Fibroblast of lung (primary cell): Measurements from ENCODE around the gene BTBD16. TPM values are rescaled to one million over a fixed set of nuclear protein-coding genes. Genes with fewer than 3 reads are reported as not detected.

ENCODE experiments used
- DNase-seq, 2 donors: peaks; one replicate each; pipeline versions ENCODE4 v3.0.0 to v3.0.0-alpha.2; 2010; ENCODE audit warnings: low read depth in 2 of 2
- H2AFZ ChIP-seq: 2 replicates; pipeline ENCODE4 v1.5.1; 2012; ENCODE audit warnings: low read length, control low read depth, inconsistent platforms
- H3K27ac ChIP-seq: 2 replicates; pipeline ENCODE4 v1.5.1; 2011; ENCODE audit warnings: low read length, control low read depth; ENCODE audit not compliant: insufficient read depth
- H3K27me3 ChIP-seq: 2 replicates; pipeline ENCODE4 v1.5.1; 2011; ENCODE audit warnings: mild to moderate bottlenecking, low read length; ENCODE audit not compliant: control insufficient read depth, insufficient read depth
- H3K36me3 ChIP-seq: 2 replicates; pipeline ENCODE4 v1.5.1; 2011; ENCODE audit warnings: low read length; ENCODE audit not compliant: control insufficient read depth, insufficient read depth
- H3K4me1 ChIP-seq: 2 replicates; pipeline ENCODE4 v1.5.1; 2011; ENCODE audit warnings: low read length; ENCODE audit not compliant: control insufficient read depth, insufficient read depth; ENCODE audit errors: extremely low read depth
- H3K4me2 ChIP-seq: 2 replicates; pipeline ENCODE4 v1.5.1; 2011; ENCODE audit warnings: low read length, control low read depth; ENCODE audit not compliant: insufficient read depth; ENCODE audit errors: extremely low read depth
- H3K4me3 ChIP-seq, 4 experiments: fragments of 200-600 bp in 1 of 4; sonication (generic) in 1 of 4; replicated peaks in 1 of 4; 2 replicates each; pipeline ENCODE4 v1.5.1; 2011 to 2016; ENCODE audit warnings: low read length in 4 of 4, low read depth in 3 of 4, mild to moderate bottlenecking in 3 of 4, control low read depth in 2 of 4, inconsistent platforms in 1 of 4, mixed read lengths in 1 of 4; ENCODE audit not compliant: insufficient read depth in 1 of 4; ENCODE audit errors: control extremely low read depth in 1 of 4
- H3K79me2 ChIP-seq: 2 replicates; pipeline ENCODE4 v1.5.1; 2012; ENCODE audit warnings: mild to moderate bottlenecking, low read length, inconsistent platforms; ENCODE audit not compliant: control insufficient read depth, insufficient read depth
- H3K9ac ChIP-seq: 2 replicates; pipeline ENCODE4 v1.5.1; 2011; ENCODE audit warnings: mild to moderate bottlenecking, low read length, control low read depth; ENCODE audit not compliant: insufficient read depth
- H3K9me3 ChIP-seq: 2 replicates; pipeline ENCODE4 v1.5.1; 2012; ENCODE audit warnings: low read depth, low read length; ENCODE audit not compliant: control insufficient read depth, insufficient read depth
- H4K20me1 ChIP-seq: 2 replicates; pipeline ENCODE4 v1.5.1; 2011; ENCODE audit warnings: low read length; ENCODE audit not compliant: control insufficient read depth, insufficient read depth; ENCODE audit errors: extremely low read depth
- CTCF ChIP-seq, 2 donors: IDR thresholded peaks in 1 of 2; conservative IDR thresholded peaks in 1 of 2; 1 replicate in 1 of 2; 2 replicates in 1 of 2; pipeline ENCODE4 v1.5.1; 2011 to 2012; ENCODE audit warnings: low read length in 2 of 2, control low read depth in 1 of 2, inconsistent platforms in 1 of 2, low read depth in 1 of 2, mild to moderate bottlenecking in 1 of 2
- EZH2 ChIP-seq: IDR thresholded peaks from 2 replicates; pipeline ENCODE4 v1.5.1; 2012; ENCODE audit warnings: low read length, control low read depth, mild to moderate bottlenecking; ENCODE audit errors: missing control alignments
- polyA plus RNA-seq, 2 donors: library from polyadenylated mRNA; depleted of rRNA in 1 of 2; stranded (reverse) in 1 of 2; unstranded in 1 of 2; fragments of >200 nt; gene quantifications; 2 replicates each; pipeline ENCODE4 v1.2.1, GENCODE V29; 2011 to 2012; ENCODE audit warnings: missing spikeins in 1 of 2
- total RNA-seq: library from RNA; depleted of rRNA; stranded (reverse); fragments of >200 nt; gene quantifications from 2 replicates; pipeline ENCODE4 v1.2.1, GENCODE V29; 2014

BTBD16 gene
- total and polyA plus RNA-seq, 2 donors (not counting 1 experiment from before 2014, with no cell fraction given), result not detected

- H2AFZ ChIP-seq, result no peak overlapping the region
- no peaks in the 10 kb centered on the region for H3K9me3 ChIP-seq
- H3K79me2 ChIP-seq, result no peaks in the 10 kb centered on the region
- no peaks in the 10 kb centered on the region for H3K36me3 ChIP-seq
- no peak overlapping the region for H3K4me2 ChIP-seq
- no peak for DNase-seq
- TF ChIP-seq CTCF (conservative IDR thresholded peaks at IDR 0.05 in 1 of 2, IDR thresholded peaks at IDR 0.05 in 1 of 2; ENCODE audit: low read depth in 1 of 2, low read length in 2 of 2) (no peak), EZH2 (no peak)
- H3K4me1 ChIP-seq, result peaks cover 11% of the 10 kb centered on the region
- H3K27ac ChIP-seq, result no peak overlapping the region
- no peaks in the 10 kb centered on the region for H3K27me3 ChIP-seq
- H4K20me1 ChIP-seq, result no peaks in the 10 kb centered on the region
- H3K9ac ChIP-seq, result no peak overlapping the region
- H3K4me3 ChIP-seq, result no peak overlapping the region
Observed at GRCh38 chr10:122306744-122307143, 35.6 kb downstream of the BTBD16 start.

- H3K27me3 ChIP-seq, result no peaks in the 10 kb centered on the region
- H2AFZ ChIP-seq, result peak overlapping the region; percentile 9
- peaks cover 11% of the 10 kb centered on the region for H3K4me1 ChIP-seq
- DNase-seq, result peak; percentile 89 to 99
- H3K4me2 ChIP-seq, result peak overlapping the region; percentile 64
- TF ChIP-seq EZH2 (no peak), CTCF (conservative IDR thresholded peaks at IDR 0.05 in 1 of 2, IDR thresholded peaks at IDR 0.05 in 1 of 2; ENCODE audit: low read depth in 1 of 2, low read length in 2 of 2) (no peak)
- H3K9ac ChIP-seq, result no peak overlapping the region
- H3K79me2 ChIP-seq, result no peaks in the 10 kb centered on the region
- peak overlapping the region; percentile 64 for H3K27ac ChIP-seq
- no peaks in the 10 kb centered on the region for H4K20me1 ChIP-seq
- H3K4me3 ChIP-seq, result peak overlapping the region in 3 of 4 experiments; percentile 12 to 34 (median 19)
- no peaks in the 10 kb centered on the region for H3K9me3 ChIP-seq
- H3K36me3 ChIP-seq, result no peaks in the 10 kb centered on the region
Observed at GRCh38 chr10:122307669-122308416, 36.7 kb downstream of the BTBD16 start.

GRCh38 chr10:122308417-122309141, 37.5 kb downstream of the BTBD16 start:
- H3K9ac ChIP-seq, result no peak overlapping the region
- no peak for TF ChIP-seq CTCF (conservative IDR thresholded peaks at IDR 0.05 in 1 of 2, IDR thresholded peaks at IDR 0.05 in 1 of 2; ENCODE audit: low read depth in 1 of 2, low read length in 2 of 2)
- TF ChIP-seq EZH2, result no peak
- H3K27me3 ChIP-seq, result no peaks in the 10 kb centered on the region
- peak overlapping the region; percentile 64 for H3K4me2 ChIP-seq
- no peaks in the 10 kb centered on the region for H3K36me3 ChIP-seq
- no peaks in the 10 kb centered on the region for H3K9me3 ChIP-seq
- H3K27ac ChIP-seq, result peak overlapping the region; percentile 64
- DNase-seq, result no peak
- peak overlapping the region in 1 of 4 experiments; percentile 34 for H3K4me3 ChIP-seq
- H4K20me1 ChIP-seq, result no peaks in the 10 kb centered on the region
- H3K79me2 ChIP-seq, result no peaks in the 10 kb centered on the region
- H3K4me1 ChIP-seq, result peaks cover 11% of the 10 kb centered on the region
- peak overlapping the region; percentile 25 for H2AFZ ChIP-seq
